NCI-H1417 treated with DMSO at 0.1 percent for 48 hours (cell line): ENCODE data around the gene TPPP.

Source experiments
- DNase-seq: peaks from one replicate; lab custom pipeline; 2025; lab: John Stamatoyannopoulos, UW

Gene TPPP

DNA sequence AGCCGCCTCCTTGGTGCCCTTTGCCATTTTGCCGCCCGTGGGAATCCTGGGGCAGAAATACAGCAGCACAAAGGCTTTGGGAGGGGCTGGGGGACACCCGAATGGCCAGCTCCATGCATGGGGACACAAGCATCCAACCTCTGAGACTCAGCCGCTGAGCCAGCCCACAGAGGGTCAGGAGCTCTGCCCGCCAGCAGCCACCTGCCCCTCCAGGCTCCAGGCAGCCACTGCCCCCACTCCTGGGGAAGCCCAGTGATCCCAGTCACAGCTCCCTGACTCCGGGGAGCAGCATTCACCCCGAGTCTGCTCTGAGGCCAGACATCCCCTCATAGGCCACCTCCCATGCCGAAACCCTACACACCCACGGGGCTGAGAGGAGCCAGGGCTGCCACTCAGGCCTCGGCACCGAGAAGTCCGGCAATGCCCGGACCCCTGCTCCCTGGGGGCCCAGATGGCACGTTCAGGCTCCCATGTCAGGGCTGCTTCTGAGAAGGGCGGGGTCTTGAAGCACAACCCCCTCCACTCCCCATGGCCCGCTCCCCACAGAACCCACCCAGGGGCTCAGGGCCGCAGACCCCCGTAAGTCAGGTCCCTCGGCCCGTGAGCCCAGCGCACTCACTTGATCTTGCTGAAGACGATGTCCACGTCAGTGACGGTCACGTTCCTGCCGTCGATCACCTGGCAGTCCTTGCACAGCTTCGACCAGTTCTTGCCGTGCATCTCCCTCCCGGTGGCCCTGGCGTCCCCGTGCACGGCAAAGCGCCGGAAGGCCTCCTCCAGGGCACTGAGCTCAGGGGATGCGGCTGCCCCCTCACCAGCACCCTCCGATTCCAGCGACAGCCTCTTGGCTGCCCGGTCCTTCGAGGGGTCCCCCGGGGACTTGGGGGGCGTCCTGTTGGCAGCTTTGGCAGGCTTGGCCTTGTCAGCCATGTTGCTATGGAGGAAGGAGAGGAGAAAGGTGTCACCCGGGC lies 15.7 kb downstream of the TPPP start:
- DNase-seq: no peak

DNA sequence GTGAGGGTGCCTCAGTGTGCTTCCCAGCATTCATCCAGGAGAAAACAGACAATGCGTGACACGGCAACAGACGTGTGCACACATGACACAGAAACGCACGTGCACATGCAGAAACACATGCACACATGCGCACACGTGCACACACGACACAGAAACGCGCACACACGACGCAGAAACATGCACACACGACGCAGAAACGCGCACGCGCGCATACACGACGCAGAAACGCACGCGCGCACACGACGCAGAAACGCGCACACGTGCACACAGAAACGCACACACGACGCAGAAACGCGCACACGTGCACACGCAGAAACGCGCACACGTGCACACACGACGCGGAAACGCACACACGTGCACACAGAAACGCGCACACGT lies 16.5 kb downstream of the TPPP start:
- DNase-seq: no peak

DNA sequence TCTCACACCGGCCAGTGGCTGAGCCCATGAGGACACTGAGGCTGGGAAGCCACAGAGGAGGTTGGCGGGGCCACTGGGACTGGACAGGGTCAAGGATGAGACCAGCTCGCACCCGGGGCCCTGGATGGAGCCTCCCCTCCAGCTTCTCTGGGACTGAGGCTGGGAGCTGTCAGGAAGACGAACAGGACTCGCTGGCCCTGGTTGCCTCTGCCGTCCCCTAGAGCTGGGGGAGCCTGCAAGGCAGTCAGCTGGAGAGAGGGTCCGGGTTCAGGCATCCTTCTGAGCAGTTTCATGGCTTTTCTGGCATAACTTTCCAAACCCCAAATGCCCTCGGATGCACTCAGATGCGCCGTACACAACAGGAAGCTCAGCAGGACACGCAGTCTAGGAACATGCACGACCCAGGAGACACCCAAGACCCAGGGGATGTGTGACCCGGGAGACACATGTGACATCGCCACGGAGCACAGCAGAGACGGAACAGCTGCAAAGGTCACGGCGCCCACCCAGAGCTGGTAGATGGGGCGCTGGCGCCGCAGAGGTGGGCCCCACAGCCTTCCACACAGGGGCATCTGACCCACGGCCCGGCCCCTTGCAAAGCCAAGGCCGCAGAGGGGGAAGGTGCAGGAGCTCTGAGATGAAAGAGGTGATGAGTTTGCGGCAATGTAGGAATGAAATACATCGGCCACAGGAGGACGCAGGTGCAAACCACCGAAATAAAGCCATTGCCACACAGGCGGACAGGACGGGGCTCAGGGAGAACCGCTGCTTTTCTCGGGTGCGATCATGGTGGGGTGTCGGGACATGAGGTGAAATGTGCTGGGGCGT lies 17.1 kb downstream of the TPPP start:
- no peak for DNase-seq

DNA sequence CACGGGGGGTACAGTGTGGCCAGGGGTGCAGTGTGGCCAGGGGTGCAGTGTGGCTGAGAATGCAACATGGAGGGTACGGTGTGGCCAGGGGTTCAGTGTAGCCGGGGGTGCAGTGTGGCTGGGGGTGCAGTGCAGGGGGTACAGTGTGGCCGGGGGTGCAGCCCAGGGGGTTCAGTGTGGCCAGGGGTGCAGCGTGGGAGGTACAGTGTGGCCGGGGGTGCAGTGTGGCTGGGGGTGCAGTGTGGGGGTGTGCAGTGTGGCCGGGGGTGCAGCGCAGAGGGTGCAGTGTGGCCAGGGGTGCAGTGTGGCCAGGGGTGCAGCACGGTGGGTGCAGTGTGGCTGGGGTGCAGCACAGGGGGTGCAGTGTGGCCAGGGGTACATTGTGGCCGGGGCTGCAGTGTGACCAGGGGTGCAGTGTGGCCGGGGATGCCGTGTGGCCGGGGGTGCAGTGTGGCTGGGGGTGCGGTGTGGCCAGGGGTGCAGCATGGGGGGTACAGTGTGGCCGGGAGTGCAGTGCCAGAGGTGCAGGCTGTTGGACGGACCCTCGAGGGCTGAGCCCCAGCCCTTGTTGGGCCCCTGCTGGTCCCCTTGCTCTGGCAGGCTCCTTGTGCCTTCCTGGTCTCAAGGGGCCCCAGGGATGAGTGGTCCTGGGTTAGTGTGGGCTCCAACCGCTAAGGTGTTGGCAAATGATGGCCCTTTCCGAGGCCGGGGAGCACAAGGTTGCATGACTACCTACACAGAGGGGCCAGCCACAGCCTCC lies 17.9 kb downstream of the TPPP start:
- DNase-seq: no peak

DNA sequence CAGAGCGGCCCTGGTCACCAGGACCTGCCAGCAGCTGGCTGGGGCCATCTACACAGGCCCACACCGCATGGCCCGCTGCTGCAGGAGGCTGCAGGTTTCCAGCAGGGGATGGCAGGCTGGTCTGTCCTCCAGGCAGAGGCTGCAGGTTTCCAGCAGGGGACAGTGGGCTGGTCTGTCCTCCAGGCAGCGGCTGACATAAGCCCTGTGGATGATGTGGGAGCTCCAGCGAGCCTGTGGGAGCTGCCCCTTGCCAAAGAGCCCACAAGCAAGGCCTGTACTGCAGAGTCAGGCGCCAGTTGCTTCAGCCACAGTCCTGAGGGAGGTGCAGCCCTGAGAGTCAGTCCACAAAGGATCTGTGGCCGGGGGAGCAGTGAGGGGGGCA lies 18.5 kb downstream of the TPPP start:
- no peak for DNase-seq

DNA sequence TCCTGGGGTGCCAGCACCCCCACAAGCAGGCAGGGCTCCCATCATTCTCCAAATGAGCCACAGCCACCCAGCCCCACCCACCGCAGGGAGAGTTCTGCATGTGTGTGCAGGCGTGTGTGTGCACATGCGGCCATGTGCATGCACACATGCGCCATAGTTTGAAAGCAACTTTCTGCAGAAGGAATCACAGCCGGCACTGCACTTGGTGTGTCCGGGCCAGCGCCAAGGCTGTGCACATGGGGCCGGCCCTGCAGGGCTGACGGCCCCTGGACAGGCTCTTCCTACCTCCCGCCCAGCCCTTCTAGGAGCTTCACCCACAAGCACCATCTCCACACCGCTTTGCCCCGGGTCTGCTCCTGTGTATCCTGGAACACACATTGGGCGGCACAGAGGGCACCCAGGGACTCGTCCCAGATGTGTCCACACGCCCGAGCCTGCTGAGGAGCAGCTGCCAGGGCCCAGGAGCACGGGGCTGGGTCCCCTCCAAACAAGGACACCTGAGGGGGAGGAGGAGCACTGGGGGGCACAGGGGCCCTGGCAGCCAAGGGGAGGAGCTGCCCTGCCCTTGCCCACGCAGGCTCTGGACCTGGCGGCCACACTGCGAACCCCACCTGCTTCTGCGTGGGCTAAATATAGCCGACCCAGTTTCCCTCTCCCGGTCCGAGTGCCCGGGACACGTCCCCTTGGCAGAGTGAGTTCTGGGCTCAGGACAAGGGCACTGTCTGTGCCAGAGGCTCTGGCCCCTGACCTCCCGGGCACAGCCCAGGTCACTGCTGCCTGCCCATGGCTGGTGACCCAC lies 19.1 kb downstream of the TPPP start:
- DNase-seq: no peak

DNA sequence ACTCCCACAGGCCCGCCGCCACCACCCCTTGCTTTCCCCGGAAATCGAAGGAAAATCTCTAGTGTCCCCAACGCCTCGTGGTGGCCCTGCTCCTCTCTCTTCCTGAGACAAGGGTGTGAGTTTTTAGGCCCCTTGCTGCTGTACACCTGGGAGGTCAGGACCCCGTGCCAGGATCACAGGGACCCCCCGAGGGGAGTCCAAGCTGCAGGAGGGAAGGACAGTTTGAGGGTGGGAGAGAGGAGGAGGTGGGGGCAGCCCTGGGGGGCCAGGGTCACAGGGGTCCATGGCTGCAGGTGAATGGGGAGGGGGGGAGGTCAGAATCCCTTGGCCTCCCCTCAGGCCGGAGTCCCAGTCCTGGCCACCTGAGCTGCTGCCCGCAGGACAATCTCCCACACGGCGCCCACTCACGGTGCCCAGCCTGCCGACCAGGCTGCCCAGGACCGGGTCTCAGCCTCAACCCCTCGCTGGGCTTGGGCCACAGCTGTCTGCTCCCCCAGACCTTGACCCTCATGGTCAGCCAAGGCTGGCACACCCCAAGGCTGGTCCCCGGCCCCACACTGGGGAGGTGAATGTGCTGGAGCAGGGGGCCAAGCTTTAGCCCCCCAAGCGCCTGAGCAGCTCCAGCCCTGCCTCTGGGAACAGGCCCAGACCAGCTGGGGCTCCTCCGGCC lies 19.9 kb downstream of the TPPP start:
- DNase-seq: no peak

DNA sequence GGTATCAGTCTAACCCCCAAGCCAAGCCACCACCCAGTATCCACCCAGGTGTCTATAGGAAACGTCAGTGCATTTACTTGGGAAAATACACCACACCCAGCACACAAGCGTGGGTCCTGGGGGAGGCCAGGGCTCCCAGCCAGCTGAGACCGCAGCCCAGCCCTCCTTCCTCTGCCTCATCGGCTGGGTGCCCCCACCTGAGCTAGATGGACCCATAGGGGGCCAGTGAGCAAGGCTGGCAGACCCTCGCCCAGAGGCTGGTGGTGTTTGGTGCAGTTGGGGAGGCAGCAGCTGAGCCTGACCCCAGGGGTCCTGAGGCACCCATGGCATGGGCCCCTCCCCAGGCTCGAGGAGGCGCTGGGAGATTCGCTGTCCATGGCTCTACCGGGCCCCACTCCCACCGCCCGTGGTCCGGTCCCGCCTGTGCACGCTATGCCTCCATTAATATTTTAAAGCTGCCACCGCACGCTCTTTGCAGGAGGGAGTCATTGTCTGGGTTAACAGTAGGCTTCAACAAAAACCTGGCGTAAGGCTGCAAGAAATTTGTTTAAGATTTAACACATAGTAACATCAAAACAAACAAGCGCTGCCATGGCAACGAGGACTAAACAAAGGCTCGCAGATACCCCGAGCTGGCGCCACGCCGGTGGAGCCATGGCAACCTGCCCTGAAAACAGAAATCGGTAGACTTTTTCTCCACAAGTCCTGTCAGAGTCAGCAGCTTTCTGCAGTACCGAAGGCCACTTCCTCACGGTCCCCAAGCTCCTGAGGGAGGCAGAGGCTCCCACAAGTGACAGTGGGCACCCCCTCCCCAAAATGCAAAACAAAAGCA lies 20.6 kb downstream of the TPPP start:
- peak; percentile 83 for DNase-seq

DNA sequence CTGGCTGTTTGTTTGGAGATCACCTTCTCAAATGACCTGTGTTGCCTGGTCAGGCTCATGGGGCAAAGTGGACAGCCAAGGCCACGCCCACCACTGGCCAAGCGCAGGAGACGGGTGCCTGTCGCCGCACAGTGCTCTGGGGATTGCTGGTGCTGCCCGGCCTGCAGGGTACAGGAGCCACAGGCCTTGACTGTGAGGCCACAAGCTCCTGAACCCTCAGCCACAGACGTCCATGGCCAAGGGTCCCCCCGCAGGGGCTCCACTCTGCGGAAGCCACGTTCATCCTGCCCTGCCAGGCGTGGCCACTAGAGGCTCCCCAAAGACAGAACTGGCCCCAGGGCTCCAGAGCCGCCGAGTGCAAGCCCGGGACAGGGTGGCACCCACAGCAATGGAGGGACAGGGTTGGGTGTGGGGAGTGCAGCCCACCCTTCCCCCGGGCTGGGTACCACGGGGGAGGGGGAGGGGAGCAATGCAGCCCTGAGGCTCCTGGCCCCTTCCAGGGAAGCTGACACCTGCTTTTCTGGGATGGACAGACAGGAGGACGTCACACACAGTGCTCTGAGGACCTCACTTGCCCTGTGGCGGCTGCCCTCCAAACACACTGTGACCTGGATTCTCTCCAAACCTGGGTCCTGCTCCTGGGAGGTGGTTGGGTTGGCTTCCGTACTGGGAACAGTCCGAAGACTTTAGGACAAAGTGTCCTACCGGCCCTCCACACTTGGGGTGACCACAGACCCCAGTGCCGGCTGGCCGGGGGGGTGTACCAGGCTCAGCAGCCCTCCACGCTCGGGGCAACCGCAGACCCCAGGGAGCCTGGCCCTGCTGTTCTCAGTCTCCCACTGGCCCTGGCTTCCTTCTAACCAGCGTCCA lies 21.5 kb downstream of the TPPP start:
- DNase-seq: peak; percentile 36

DNA sequence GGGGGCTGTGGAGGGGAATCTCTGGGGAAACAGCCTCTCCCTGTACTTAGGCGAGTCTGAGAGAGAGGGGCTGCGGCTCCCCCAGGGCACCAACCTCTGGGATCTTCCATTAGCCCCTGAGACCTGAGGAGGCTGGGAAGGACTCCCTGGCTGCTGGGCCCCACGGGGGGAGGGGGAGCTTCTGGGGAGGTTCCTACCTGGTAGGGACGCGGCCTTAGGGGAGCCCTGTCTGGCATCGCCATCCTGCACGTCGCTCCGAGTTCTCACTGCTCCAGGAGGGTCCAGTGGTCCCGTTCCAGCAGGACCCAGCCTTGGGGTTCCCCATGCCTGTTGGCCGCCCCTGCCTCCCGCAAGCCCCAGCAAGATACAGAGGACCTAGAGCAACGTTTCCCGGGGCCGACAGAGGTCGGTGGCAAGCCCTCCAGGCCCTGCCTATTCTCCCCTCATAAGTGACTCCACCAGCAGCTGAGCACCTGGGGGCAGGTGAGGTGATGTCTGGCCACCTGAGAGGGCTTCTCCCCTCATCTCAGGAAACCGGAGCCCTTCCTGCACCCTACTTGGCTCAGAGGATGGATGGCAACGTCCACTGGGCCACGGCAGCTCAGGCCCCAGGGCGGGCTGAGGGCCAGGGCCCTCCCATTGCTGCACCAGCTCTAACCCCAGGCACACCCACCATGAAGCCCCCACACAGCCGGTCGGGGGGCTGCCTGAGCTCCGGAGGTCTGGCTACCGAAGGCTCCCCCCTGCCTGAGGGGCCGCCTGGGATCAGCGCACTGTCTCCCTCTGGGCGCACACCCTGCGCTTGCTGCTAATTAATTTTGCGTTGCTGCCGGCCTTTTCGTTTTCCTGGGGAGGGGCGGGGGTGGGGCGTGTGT lies 22.5 kb downstream of the TPPP start:
- no peak for DNase-seq

DNA sequence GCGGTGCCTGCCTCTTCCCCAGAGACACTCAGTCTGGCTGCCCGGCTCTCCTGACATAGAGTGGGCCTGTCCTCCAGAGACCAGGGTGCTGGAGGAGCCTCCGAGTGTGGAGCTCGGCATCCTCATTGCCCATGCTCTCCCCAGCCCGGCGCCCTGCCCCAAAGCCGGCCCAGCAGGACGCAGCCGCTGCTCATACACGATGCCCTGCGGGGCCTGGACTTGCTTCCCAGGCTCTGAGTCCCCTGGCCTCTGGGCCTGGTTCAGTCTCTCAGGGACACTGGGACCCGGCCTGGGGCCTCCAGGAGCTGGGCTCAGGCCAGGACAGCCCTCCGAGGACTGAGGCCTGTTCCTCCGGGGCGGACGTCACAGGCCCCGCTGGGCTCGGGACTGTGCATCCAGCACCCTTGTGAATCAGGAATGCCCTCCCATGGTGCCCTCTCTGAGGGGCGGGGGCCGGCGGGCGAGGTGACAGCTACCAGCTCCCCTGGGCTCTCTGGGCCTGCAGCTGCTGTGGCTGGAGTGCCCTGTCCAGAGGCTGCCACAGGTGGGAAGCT lies 23.2 kb downstream of the TPPP start:
- DNase-seq: no peak

DNA sequence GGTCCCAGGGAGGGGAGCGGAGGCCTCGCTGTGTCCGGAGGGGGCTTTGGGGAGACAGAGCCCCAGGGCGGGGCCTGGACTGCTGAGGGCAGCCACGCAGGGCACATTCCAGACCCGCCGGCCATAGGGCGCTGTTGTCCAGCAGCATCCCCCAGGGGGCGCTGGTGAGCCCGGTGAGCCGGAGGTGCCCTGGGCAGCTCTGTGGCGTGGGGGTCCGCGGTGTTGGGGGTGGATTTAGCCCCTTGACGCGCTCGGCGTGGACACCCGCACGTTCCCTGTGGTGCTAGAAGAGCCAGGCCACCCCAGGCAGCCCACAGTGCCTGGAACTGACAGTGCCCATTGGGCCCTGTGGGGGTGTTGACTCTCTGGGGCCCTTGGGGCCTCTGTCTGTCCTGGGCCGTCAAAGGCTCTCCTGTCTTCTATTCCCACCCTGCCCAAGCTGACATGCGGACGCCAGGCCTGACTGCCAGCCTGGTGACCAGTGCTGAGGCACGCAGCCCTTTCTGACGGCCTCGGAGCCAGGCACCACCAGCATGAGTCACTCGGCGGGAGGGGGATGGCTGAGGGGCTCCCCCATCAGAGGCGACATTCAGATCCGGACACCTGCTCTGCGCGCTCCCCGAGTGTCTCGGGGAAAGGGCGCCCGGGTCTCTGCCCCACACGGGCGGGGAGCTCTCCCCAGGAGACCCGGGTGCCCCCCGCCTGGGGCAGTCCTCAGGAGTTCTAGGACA lies 23.9 kb downstream of the TPPP start:
- no peak for DNase-seq

DNA sequence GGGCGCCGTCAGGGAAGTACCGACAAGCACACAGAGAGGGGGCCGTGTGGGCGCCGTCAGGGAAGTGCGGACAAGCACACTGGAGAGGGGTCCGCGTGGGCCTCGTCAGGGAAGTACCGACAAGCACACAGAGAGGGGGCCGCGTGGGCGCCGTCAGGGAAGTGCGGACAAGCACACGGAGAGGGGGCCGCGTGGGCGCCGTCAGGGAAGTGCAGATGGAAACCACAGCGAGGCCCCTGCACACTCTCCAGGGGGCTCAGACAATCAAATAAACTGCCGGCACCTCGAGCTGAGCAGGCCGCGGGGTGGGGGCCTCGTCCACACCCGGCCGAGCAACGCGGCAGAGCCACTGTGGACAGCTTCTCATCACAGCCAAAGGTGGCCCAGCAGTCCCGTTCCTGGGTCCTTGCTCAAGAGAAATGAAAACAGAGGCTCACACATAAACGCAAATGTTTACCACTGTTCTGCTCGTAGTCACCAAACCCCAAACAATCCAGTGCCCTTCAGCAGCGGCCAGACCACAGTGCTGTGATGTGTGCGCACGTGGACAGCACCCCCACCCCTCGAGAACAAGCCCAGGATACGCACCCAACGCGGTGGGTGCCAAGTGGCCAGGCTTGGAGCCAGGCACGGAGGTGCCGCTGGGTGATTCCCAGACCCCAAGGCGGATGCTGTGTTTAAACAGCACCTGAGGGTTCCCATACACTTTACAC lies 24.7 kb downstream of the TPPP start:
- DNase-seq: no peak

DNA sequence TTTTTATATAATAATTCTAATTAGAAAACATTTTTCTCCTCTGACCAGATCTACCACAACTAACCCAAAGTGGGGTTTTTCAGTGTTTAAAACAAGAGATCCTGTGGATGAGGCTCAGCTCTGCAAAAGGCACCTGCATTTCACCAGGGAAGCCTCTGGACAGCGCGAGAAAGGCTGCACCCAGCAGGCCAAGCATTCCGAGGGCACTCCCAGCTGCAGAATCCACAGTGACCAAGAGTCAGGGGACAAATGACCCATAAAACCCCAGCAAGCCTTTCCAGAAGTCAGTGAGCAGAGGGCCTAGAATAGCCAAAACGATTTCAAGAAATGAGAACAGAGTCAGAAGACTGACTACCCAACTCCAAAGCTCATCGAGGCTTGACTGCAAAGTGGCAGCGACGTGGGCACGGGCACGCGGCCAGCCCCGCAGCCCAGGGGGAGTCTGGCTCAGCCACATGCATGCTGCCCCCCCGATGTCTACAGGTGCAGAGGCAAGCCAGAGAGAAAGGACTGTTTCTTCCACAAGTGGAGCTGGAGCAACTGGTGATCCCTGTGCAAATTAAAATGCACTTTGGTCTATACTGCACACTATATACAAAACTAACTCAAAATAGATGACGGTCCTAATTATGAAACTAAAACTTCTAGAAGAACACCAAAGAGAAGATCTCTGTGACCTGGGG lies 26.2 kb downstream of the TPPP start:
- DNase-seq: no peak

DNA sequence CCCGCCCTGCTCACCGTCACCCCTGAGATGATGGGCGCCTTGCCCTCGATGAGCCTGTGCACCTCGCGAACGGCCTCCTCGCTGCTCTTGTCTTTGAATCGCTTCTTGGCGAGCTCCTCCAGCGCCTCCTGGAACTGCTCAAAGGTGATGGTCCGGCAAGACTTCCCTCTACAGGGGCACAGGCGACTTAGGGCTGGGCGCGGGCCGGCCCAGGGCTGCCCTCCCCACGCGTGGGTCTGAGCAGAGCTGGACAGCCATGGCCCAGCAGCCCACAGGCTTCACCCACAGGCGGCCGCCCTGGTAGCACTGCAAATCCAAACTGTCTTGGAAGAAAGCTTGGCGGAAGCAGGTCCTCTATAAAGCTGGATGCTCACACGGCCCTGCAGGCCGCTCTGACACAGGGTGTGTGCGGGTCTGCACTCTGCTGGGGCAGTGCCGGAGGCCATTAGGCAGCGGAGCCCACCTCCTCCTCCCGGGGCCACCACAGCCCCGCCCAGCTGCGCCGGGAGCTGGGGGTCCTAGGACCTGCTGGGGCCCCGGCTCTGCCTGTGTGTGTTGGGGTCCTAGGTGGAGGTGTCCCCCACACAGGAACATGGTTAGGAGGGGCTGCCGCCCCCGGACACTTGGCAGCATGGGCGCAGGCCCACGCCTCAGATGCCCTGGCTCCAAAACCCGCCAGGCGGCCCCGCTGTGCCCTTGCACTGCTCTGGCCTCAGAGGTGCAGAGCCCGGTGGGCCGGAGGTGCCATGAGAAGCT lies 27.0 kb downstream of the TPPP start:
- no peak for DNase-seq
